HG03103 (cell line): ENCODE measurements around the gene PSPC1.

Source experiments
- ATAC-seq: cut with Tn5 transposase; IDR thresholded peaks from one replicate; pipeline ENCODE4 v1.9.1; 2021; ENCODE audit warnings: low read depth; ENCODE audit not compliant: unreplicated experiment

The PSPC1 gene

GRCh38 chr13:19674898-19675297 lies 107.8 kb downstream of the PSPC1 start:
- no peak for ATAC-seq

- ATAC-seq = no peak
These were observed 109.0 kb downstream of the PSPC1 start for GRCh38 chr13:19673473-19674430.

- ATAC-seq = no peak
These were observed 109.8 kb downstream of the PSPC1 start for GRCh38 chr13:19672990-19673389.

- no peak for ATAC-seq
These were observed 112.6 kb downstream of the PSPC1 start for GRCh38 chr13:19670147-19670546.

GRCh38 chr13:19668778-19669177 lies 114.0 kb downstream of the PSPC1 start:
- ATAC-seq = no peak

- ATAC-seq = no peak
These were observed 117.3 kb downstream of the PSPC1 start for GRCh38 chr13:19665427-19665859.

- ATAC-seq = no peak
These were observed 118.1 kb downstream of the PSPC1 start for GRCh38 chr13:19664481-19665230.

- no peak for ATAC-seq
These were observed 119.2 kb downstream of the PSPC1 start for GRCh38 chr13:19663416-19663979.

GRCh38 chr13:19661561-19661960 lies 121.2 kb downstream of the PSPC1 start:
- no peak for ATAC-seq

GRCh38 chr13:19661126-19661525 lies 121.6 kb downstream of the PSPC1 start:
- ATAC-seq = no peak

- ATAC-seq = no peak
These were observed 123.9 kb downstream of the PSPC1 start for GRCh38 chr13:19658831-19659230.

- ATAC-seq = no peak
These were observed 124.7 kb downstream of the PSPC1 start for GRCh38 chr13:19657872-19658591.
